ENCODE measurements around the gene BTBD16. TPM values are rescaled to one million over a fixed set of nuclear protein-coding genes. Genes with fewer than 3 reads are reported as not detected.

The BTBD16 gene
- total RNA-seq, 1 experiment from 2014 or later = not detected

- H3K23ac ChIP-seq (ENCODE audit: insufficient read length, low read depth, low read length) = no peak overlapping the region
- H3K27ac Mint-ChIP-seq = no peak overlapping the region
- no peaks in the 10 kb centered on the region for H3K23me2 ChIP-seq (ENCODE audit: insufficient read length, low read depth, low read length, poor library complexity, severe bottlenecking)
- no peaks in the 10 kb centered on the region for H3K9me3 ChIP-seq (ENCODE audit: control insufficient read depth, low read depth, low read length)
- H3K9ac ChIP-seq (ENCODE audit: extremely low read depth, insufficient read length, low read length) = no peak overlapping the region
- TF ChIP-seq CTCF (conservative IDR thresholded peaks at IDR 0.05) = no peak
- H3K4me1 Mint-ChIP-seq = peaks cover 24 to 33% of the 10 kb centered on the region in 2 experiments
- H2BK20ac ChIP-seq (ENCODE audit: low read depth, low read length, poor library complexity, severe bottlenecking) = no peak overlapping the region
- H3K56ac ChIP-seq (ENCODE audit: insufficient read length, low read depth, low read length) = no peak overlapping the region
- H3K27me3 ChIP-seq (ENCODE audit: insufficient read depth, low read length) = no peaks in the 10 kb centered on the region
- H2BK120ac ChIP-seq (ENCODE audit: low read depth, low read length, poor library complexity, severe bottlenecking) = no peak overlapping the region
- WGBS (ENCODE audit: extremely low coverage, insufficient read length, low lambda C conversion rate) = no CpG with 5 or more reads among the region's 9 CpGs
- H2BK15ac ChIP-seq (ENCODE audit: low read depth, low read length) = no peak overlapping the region
- no peak overlapping the region for H2BK5ac ChIP-seq (ENCODE audit: insufficient read length, low read length)
- no peaks in the 10 kb centered on the region for H3K36me3 Mint-ChIP-seq (ENCODE audit: insufficient read depth in 1 of 3, low read depth in 3 of 3)
- no peak overlapping the region for H4K5ac ChIP-seq (ENCODE audit: insufficient read length, low read depth, low read length)
- no peak overlapping the region for H3T11ph ChIP-seq (ENCODE audit: low read length)
- no peak overlapping the region for H2AFZ ChIP-seq (ENCODE audit: low read length)
- no peak overlapping the region for H3K18ac ChIP-seq (ENCODE audit: insufficient read length, low read depth, low read length)
- H4K8ac ChIP-seq (replicated peaks; ENCODE audit: insufficient read length, low read depth, low read length) = no peak overlapping the region
- H3K14ac ChIP-seq (ENCODE audit: insufficient read depth, low read length) = no peak overlapping the region
- no peaks in the 10 kb centered on the region for H3K9me3 Mint-ChIP-seq
- no peak overlapping the region for H3K27ac ChIP-seq (ENCODE audit: insufficient read length, low read depth, low read length)
- H3K4ac ChIP-seq (ENCODE audit: low read depth, low read length) = no peak overlapping the region
- H3K79me1 ChIP-seq (ENCODE audit: insufficient read depth, low read depth, low read length, poor library complexity, severe bottlenecking) = no peaks in the 10 kb centered on the region
- H2BK12ac ChIP-seq (ENCODE audit: insufficient read length, low read depth, low read length) = no peak overlapping the region
- H3K79me2 ChIP-seq (ENCODE audit: insufficient read depth, low read length) = no peaks in the 10 kb centered on the region
- H3K4me2 ChIP-seq (ENCODE audit: insufficient read depth, insufficient read length, low read length) = no peak overlapping the region
- H3K4me3 Mint-ChIP-seq = no peak overlapping the region
- DNase-seq = no peak
- no peaks in the 10 kb centered on the region for H4K20me1 ChIP-seq (ENCODE audit: control insufficient read depth, insufficient read depth, insufficient read length)
- H2AK5ac ChIP-seq (ENCODE audit: insufficient read length, low read length) = no peak overlapping the region
- H4K91ac ChIP-seq (ENCODE audit: insufficient read length, low read depth, low read length) = no peak overlapping the region
- peaks cover 5% of the 10 kb centered on the region; the same call in 1 of the 2 replicates for H3K4me1 ChIP-seq (ENCODE audit: insufficient read depth, low read length)
- H3K27me3 Mint-ChIP-seq (ENCODE audit: low read depth) = peaks cover 1% of the 10 kb centered on the region; the same call in 1 of the 2 replicates
These were observed 11.2 kb downstream of the BTBD16 start for GRCh38 chr10:122282253-122282671.
